H1 (cell line): Measurements from ENCODE around the gene TPT1.

ENCODE experiments used
- CEBPB ChIP-seq: IDR thresholded peaks from 2 replicates; pipeline ENCODE4 v1.6.1; 2012; ENCODE audit warnings: low read depth, low read length
- CREB1 ChIP-seq: IDR thresholded peaks from 2 replicates; pipeline ENCODE4 v1.6.1; 2012; ENCODE audit warnings: inconsistent platforms
- POLR2A ChIP-seq, 2 experiments: IDR thresholded peaks; 1 replicate in 1 of 2; 2 replicates in 1 of 2; pipeline ENCODE4 v1.6.1; 2011; ENCODE audit warnings: low read depth in 2 of 2, low read length in 2 of 2, mild to moderate bottlenecking in 2 of 2; ENCODE audit errors: control extremely low read depth in 1 of 2
- SP2 ChIP-seq: IDR thresholded peaks from 2 replicates; pipeline ENCODE4 v1.6.1; 2012; ENCODE audit warnings: mild to moderate bottlenecking, low read length, inconsistent platforms
- ZNF274 ChIP-seq: IDR thresholded peaks from 2 replicates; pipeline ENCODE4 v1.7.0; 2012; ENCODE audit warnings: low read length, borderline replicate concordance; ENCODE audit errors: extremely low read depth
- TF ChIP-seq, protein P1 (sequence below): IDR thresholded peaks from 2 replicates; pipeline ENCODE4 v1.6.1; 2011; ENCODE audit warnings: low read depth, mild to moderate bottlenecking, low read length; ENCODE audit not compliant: insufficient read depth
- TF ChIP-seq, protein P2 (sequence below), 3 experiments: IDR thresholded peaks; 1 replicate in 2 of 3; 2 replicates in 1 of 3; pipeline versions ENCODE4 v1.5.1 to v1.6.1; 2011; ENCODE audit warnings: low read length in 3 of 3, mild to moderate bottlenecking in 3 of 3, inconsistent platforms in 2 of 3, low read depth in 1 of 3, moderate library complexity in 1 of 3; ENCODE audit not compliant: insufficient read depth in 1 of 3; ENCODE audit errors: control extremely low read depth in 1 of 3

DNA sequence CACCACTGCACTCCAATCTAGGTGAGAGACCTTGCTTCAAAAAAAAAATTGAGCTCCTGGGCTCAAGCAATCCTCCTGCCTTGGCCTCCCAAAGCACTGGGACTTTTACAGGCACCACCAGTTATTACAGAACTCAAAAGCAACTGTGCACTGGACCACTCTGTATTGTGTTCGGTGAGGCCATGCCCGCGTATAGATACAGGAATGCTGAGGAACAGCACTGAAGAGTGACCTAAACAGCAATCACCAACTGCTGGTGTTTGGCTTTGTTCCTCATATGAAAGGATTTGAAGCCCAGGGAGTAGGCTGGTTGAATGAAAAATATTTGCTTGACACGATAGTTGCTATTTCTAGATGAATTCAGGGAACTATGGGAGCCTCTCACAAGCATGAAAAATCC lies 47.7 kb upstream of the TPT1 start:
- TF ChIP-seq ZNF274 (no peak), POLR2A (IDR thresholded peaks at IDR 0.05; ENCODE audit: control extremely low read depth in 1 of 2, low read depth in 2 of 2, low read length in 2 of 2) (no peak), CREB1 (no peak), CEBPB (no peak), SP2 (no peak)
- TF ChIP-seq, protein P1, sequence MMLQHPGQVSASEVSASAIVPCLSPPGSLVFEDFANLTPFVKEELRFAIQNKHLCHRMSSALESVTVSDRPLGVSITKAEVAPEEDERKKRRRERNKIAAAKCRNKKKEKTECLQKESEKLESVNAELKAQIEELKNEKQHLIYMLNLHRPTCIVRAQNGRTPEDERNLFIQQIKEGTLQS = no peak
- TF ChIP-seq, protein P2, sequence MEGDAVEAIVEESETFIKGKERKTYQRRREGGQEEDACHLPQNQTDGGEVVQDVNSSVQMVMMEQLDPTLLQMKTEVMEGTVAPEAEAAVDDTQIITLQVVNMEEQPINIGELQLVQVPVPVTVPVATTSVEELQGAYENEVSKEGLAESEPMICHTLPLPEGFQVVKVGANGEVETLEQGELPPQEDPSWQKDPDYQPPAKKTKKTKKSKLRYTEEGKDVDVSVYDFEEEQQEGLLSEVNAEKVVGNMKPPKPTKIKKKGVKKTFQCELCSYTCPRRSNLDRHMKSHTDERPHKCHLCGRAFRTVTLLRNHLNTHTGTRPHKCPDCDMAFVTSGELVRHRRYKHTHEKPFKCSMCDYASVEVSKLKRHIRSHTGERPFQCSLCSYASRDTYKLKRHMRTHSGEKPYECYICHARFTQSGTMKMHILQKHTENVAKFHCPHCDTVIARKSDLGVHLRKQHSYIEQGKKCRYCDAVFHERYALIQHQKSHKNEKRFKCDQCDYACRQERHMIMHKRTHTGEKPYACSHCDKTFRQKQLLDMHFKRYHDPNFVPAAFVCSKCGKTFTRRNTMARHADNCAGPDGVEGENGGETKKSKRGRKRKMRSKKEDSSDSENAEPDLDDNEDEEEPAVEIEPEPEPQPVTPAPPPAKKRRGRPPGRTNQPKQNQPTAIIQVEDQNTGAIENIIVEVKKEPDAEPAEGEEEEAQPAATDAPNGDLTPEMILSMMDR (IDR thresholded peaks at IDR 0.05; ENCODE audit: control extremely low read depth in 1 of 3, insufficient read depth in 1 of 3, low read depth in 1 of 3, low read length in 3 of 3) = no peak
